GM21717 (cell line): ENCODE measurements around the gene TXNDC5.

Experiments used
- ATAC-seq: cut with Tn5 transposase; IDR thresholded peaks from one replicate; pipeline ENCODE4 v1.9.1; 2021; ENCODE audit warnings: mild to moderate bottlenecking, moderate library complexity; ENCODE audit not compliant: unreplicated experiment

TXNDC5 gene

DNA sequence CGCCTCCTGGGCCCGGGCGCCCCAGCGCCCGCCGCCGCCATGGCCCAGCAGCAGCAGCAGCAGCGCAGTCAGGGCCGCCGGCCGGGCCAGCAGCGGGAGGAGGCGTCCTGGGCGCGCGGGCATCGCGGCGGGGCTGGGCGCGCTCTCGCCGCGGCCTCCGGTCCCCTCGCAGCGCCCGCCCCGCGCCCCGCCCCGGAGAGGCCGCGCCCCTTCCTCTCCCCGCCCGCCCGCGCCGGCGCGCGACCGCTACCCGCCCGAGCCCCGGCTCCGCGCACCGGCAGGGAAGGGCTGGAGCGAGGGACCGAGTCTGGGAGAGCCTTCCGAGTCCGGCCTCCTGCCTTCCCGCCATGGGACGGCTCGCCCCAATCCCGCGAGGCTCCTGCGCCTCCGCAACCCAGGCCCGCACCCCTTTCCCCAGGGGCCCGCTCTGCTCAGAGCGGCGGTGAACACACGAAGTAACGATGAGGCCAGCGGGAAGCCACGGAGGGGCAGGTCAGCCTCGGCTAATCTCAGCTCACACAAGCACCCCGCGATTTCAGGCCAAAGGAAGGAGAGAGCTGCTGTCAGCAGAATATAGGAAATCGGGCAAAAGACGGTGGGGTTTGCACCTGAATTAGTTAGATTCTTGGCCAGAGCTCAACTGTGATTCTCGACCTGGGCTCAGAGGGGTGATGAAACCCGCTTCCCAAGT lies at the start of gene TXNDC5:
Gene TXNDC5 (minus strand): TSS at position 135 of the 691 bp plus-strand sequence. CDS start 12 bp downstream, at position 123.
- ATAC-seq: peak; percentile 65

GRCh38 chr6:7960141-7960540 lies 49.6 kb upstream of the TXNDC5 start:
- ATAC-seq: no peak

GRCh38 chr6:7959453-7959852 lies 48.9 kb upstream of the TXNDC5 start:
- ATAC-seq: no peak

GRCh38 chr6:7958464-7958863 lies 47.9 kb upstream of the TXNDC5 start:
- no peak for ATAC-seq

- no peak for ATAC-seq
Observed at GRCh38 chr6:7956257-7956656, 45.7 kb upstream of the TXNDC5 start.

DNA sequence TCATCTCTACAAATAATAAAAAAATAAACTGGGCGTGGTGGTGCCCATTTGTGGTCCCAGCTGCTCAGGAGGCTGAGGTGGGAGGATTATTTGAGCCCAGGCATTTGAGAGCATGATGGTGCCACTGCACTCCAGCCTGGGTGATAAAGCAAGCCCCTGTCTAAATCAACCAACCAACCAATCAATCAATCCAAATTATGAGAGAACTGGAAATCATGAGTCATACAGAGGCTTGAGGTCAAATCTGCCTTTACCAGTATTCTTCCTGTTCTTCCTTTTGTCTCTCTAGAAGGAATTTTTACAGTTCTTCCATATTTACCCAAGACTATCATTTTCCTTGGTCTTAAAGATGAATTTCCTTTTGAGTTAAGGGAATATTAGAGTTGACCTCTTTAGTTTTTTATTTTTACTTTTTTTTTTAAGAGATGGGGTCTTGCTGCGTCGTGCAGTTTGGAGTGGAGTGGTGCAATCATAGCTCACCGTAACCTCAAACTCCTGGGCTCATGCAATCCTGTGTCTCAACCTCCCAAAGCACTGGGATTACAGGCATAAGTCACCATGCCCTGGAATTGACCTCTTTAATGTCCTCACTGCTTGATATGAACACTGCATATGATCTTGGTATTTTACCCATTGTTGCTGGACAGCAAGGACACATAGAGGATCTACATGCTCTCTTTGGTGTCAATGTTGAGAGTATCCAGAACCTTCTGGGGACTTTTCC lies 44.1 kb upstream of the TXNDC5 start:
- no peak for ATAC-seq

- no peak for ATAC-seq
Observed at GRCh38 chr6:7953753-7954152, 43.2 kb upstream of the TXNDC5 start.

DNA sequence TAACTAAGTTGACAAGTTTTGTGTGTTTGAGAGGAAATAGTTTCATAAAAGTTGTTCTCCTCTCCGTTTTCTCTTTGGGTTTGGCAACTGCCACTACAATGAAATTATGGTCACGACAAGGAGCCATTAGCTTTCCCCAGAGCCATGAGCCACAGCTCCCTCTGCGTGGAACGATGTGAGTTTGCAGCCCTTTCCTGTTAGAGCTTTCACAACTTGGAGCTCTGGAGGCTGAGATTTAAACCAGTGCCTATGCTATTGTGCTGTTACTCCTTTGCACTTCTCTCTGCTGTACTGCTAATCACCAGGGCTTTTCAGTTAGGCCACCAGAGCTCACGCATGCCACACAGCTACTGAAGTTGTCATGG lies 29.3 kb upstream of the TXNDC5 start:
- peak; percentile 30 for ATAC-seq

GRCh38 chr6:7939184-7939863 lies 28.7 kb upstream of the TXNDC5 start:
- peak; percentile 68 for ATAC-seq

- ATAC-seq: peak; percentile 40
Observed at GRCh38 chr6:7938562-7939183, 28.1 kb upstream of the TXNDC5 start.

DNA sequence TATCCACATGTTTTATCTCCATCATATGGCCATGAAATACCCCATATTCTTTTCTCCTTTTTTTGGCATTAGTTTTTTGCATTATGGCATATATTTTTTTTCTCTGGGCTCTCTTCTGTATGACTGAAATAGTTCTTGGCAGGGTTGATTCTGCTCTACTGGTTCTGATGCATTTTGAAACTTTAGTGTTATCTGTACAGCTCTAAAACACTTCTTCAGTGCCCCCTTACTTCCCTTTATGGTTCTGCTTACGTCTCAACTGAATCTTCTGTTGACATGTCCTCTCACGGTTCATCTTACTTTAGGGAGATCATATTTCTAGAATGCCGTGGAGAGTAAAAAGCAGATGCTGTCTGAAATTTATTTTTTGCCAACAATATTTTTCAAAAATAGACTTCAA lies 23.2 kb upstream of the TXNDC5 start:
- peak; percentile 95 for ATAC-seq

GRCh38 chr6:7932625-7933024 lies 22.0 kb upstream of the TXNDC5 start:
- no peak for ATAC-seq

DNA sequence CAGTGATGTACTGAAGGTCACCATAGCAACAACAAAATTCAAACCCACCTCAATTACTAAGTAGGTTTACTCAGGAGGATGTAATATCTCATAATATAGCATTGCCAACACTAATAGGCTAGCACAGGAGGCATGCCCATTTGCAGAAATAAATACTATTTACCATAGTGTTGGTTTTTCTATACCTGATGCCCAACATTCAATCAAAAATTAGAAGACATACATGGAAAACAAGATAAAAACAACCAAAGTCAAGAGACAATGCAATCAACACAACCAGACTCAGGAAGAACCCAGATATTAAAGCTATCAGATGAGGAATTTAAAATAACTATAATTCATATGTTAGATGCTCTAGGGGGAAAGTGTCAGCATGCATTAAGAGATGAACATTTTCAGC lies 14.3 kb upstream of the TXNDC5 start:
- ATAC-seq: no peak

- no peak for ATAC-seq
Observed at GRCh38 chr6:7922596-7922995, 12.0 kb upstream of the TXNDC5 start.

- no peak for ATAC-seq
Observed at GRCh38 chr6:7921632-7922092, 11.1 kb upstream of the TXNDC5 start.

GRCh38 chr6:7921046-7921445 lies 10.5 kb upstream of the TXNDC5 start:
- no peak for ATAC-seq

DNA sequence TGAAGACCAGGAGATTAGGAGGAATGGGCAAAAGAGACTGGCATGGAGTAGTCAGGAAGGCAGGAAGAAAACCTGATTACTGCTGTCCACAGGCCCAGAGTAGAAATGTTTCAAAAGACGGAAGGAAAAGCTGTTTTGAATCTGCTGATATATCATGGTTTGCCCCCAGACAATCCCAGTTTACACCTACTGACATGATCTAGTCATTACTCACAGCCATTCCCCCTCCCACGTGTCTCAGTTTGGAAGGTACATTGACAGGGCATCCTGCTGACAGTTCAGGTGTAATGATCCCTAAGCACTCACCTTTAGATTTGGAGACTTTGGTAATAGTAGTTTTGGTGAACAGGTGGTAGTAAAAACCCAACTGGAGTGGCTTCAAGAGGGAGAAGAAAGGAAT lies 9.8 kb upstream of the TXNDC5 start:
- ATAC-seq: no peak

- no peak for ATAC-seq
Observed at GRCh38 chr6:7919871-7920270, 9.3 kb upstream of the TXNDC5 start.

GRCh38 chr6:7918403-7918802 lies 7.8 kb upstream of the TXNDC5 start:
- ATAC-seq: no peak

DNA sequence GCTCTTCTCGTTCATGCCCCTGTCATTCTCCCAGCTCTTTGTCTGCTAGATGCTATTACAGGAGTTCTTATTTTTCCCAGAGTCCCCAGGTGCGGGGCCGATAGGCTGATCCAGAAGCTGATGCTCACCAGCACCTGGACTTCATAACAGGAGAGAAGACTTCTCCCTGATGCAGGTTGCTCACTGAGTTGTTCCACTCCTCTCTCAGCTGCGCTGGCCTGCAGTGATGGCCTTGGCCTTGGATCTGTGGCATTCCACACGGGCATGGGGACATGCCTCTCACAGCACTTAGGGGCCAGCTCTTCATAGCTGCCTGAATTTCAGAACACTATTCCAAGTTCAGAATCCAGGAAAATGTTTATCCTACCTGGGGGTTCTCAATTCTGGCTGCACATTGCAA lies 7.1 kb upstream of the TXNDC5 start:
- no peak for ATAC-seq

- ATAC-seq: peak; percentile 88
Observed at GRCh38 chr6:7916959-7917358, 6.4 kb upstream of the TXNDC5 start.
